Skeletal muscle cell (primary cell): ENCODE results near the gene GM2A.
A peak's percentile ranks its signal among the peaks of the same experiment; 100 is the strongest.

ENCODE experiments used
- DNase-seq: peaks from one replicate; pipeline ENCODE4 v3.0.0-alpha.2; 2010; ENCODE audit warnings: low read depth
- H3K4me3 ChIP-seq: 2 replicates; pipeline ENCODE4 v1.5.1; 2011; ENCODE audit warnings: low read depth, mild to moderate bottlenecking, control low read depth, low read length, moderate library complexity

The GM2A gene

DNA sequence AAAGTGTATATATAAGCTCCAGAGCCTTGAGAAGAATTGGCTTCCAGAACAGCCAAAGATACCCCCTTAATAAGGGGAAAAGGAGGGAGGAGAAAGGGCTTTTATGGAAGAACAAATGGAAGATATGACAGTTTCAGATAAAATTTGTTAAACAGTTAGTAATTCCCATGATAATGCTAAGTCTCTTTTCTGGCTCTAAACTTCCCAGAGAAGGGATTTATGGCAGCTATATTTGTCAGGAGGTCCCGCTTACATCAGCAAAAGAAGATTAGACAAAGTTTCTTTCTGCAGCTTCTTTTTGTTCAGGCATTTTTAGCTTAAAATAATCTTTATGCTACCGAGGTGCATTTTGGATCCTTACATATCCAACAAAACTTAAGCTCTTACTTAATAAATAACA, 64.9 kb downstream of the GM2A start:
- DNase-seq = no peak
- H3K4me3 ChIP-seq = no peak overlapping the region

DNA sequence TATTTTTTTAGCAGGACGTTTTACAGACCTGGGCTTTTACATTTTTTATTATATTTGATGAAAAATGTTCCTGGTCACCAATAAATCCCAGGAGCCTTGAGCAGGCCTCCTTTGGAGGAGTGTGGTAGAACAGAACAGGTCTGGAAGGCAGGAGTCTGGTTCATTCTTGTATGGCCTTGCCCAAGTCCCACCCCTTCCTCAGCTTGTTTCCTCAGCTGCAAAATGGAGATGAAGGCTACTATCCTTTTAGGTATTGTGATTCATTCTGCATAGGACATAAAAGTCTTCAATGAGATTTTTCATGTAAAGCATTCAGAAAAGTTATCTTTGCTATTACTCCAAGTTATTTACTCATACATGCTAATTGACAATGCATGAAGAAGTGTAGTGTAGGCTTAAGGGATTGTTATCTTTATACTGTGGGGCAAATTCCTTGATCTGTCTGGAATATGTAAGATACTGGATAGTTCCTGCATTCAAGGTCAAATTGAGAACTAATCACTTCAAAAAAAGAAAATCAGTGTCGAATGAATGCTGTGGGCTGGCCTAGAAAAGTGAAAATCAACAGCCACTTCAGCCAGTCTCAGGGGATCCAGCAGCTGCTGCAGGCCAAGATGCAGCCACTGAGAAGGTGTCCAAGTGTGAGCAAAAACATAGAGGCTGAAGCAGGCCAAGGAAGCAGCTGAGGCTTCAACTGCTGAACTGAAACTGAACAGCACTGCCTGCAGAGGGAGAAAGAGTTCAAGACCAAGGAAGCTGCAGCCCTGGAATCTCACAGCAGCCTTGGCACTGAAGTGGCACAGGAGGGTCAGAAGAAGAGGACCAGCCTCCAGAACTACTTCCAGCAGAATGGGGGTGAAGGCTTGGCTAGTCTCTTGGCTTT, 66.1 kb downstream of the GM2A start:
- no peak overlapping the region for H3K4me3 ChIP-seq
- peak; percentile 2 for DNase-seq
